Stimulated activated CD4-positive, alpha-beta T cell treated with anti-CD3 and anti-CD28 coated beads, TNF-alpha, amount 100 ng/mL, for 48 hours (primary cell): ENCODE measurements around the gene SEPTIN10.
"Not testable (repeated sequence)": the region's sequence is repeated elsewhere in the genome, so short reads cannot be mapped to it uniquely, and the experiment has no call there.

ENCODE experiments used
- DNase-seq, 3 donors: peaks; one replicate each; pipeline ENCODE4 v3.0.0-alpha.2; 2020; ENCODE audit warnings: low read depth in 3 of 3

SEPTIN10 gene

GRCh38 chr2:109633284-109633961 is 19.7 kb upstream of the SEPTIN10 start:
- no peak for DNase-seq

GRCh38 chr2:109632158-109632789 is 18.5 kb upstream of the SEPTIN10 start:
- DNase-seq: no peak

- DNase-seq: no peak
Observed at GRCh38 chr2:109631741-109632140, 18.0 kb upstream of the SEPTIN10 start.

GRCh38 chr2:109630441-109631430 is 17.0 kb upstream of the SEPTIN10 start:
- no peak for DNase-seq

- DNase-seq: no peak
Observed at GRCh38 chr2:109629867-109630266, 16.1 kb upstream of the SEPTIN10 start.

- not testable (repeated sequence) for DNase-seq
Observed at GRCh38 chr2:109628321-109628720, 14.6 kb upstream of the SEPTIN10 start.

- DNase-seq: no peak
Observed at GRCh38 chr2:109624339-109624738, 10.6 kb upstream of the SEPTIN10 start.

- DNase-seq: no peak
Observed at GRCh38 chr2:109623923-109624322, 10.2 kb upstream of the SEPTIN10 start.

- no peak for DNase-seq
Observed at GRCh38 chr2:109623297-109623696, 9.5 kb upstream of the SEPTIN10 start.

- no peak for DNase-seq
Observed at GRCh38 chr2:109619032-109619615, 5.4 kb upstream of the SEPTIN10 start.

GRCh38 chr2:109616184-109616583 is 2.4 kb upstream of the SEPTIN10 start:
- no peak for DNase-seq

GRCh38 chr2:109615637-109616144 is 1.9 kb upstream of the SEPTIN10 start:
- no peak for DNase-seq

GRCh38 chr2:109614715-109615636 is 1.2 kb upstream of the SEPTIN10 start:
- no peak for DNase-seq

GRCh38 chr2:109613081-109613921 is 465 bp downstream of the SEPTIN10 start:
- no peak for DNase-seq

GRCh38 chr2:109611467-109612095 is 2.2 kb downstream of the SEPTIN10 start:
- no peak for DNase-seq

GRCh38 chr2:109609352-109610024 is 4.3 kb downstream of the SEPTIN10 start:
- no peak for DNase-seq

GRCh38 chr2:109607766-109608165 is 6.0 kb downstream of the SEPTIN10 start:
- DNase-seq: no peak

- no peak for DNase-seq
Observed at GRCh38 chr2:109604597-109604996, 9.2 kb downstream of the SEPTIN10 start.
